GM19395 (cell line): ENCODE measurements around the gene PRKCZ.
"Not testable (repeated sequence)": the region's sequence is repeated elsewhere in the genome, so short reads cannot be mapped to it uniquely, and the experiment has no call there.

ENCODE experiments used
- ATAC-seq: cut with Tn5 transposase; IDR thresholded peaks from one replicate; pipeline ENCODE4 v1.9.1; 2021; ENCODE audit warnings: mild to moderate bottlenecking, moderate library complexity; ENCODE audit not compliant: unreplicated experiment

The PRKCZ gene

DNA sequence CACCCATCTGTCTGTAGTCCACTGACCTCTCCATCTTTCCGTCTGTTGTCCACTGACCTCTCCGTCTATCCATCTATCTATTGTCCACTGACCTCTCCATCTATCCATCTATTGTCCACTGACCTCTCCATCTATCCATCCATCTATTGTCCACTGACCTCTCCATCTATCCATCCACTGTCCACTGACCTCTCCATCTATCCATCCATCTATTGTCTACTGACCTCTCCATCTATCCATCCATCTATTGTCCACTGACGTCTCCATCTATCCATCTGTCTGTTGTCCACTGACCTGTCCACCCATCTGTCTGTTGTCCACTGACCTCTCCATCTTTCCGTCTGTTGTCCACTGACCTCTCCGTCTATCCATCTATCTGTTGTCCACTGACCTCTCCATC, 97.7 kb downstream of the PRKCZ start:
- not testable (repeated sequence) for ATAC-seq

DNA sequence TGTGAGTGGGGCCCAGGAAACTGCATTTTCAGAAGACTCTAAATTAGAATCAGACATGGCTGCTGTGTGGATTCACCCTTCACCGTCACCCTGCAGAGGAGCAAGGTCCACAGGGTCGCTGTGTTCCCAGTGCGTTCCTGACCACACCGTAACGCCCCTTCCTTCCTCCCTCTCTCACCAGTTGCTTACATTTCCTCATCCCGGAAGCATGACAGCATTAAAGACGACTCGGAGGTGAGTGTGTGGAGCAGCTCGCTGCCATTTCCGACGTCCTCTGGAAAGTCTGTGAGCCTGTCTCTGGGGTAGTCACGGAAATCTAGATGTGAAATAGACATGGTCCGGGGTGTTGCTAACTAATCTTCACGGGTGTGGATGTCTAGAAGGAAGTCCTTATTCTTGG, 98.5 kb downstream of the PRKCZ start:
- no peak for ATAC-seq

DNA sequence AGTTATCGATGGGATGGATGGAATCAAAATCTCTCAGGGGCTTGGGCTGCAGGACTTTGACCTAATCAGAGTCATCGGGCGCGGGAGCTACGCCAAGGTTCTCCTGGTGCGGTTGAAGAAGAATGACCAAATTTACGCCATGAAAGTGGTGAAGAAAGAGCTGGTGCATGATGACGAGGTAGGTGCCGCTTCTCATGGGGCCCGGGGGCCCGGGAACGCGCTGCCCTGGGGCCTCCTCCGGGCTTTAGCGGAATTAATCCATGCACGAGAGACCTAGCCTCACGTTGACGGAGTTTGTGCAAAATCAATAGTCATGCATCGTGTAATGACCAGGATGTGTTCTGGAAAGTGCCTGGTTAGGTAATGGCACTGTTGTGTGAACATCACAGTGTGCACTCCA, 100.6 kb downstream of the PRKCZ start:
- ATAC-seq = no peak

DNA sequence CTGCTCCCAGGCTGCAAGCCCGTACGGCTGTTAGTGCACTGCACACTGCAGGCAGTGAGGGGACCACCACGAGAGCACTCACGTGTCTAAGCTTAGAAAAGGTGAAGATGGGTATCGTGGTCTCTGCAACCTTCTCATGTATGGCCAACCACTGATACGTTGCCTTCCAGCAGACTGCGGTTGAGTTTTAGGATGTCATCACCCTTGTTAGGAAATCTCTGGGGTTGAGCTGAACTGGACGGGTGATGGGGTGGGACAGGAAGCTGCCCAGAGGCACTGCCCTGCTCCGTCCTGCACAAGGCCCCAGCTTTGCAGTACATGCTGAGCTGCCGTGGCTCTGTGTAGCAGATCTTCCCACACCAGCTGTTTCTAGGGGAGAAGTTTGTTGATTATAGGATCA, 101.0 kb downstream of the PRKCZ start:
- ATAC-seq = no peak

DNA sequence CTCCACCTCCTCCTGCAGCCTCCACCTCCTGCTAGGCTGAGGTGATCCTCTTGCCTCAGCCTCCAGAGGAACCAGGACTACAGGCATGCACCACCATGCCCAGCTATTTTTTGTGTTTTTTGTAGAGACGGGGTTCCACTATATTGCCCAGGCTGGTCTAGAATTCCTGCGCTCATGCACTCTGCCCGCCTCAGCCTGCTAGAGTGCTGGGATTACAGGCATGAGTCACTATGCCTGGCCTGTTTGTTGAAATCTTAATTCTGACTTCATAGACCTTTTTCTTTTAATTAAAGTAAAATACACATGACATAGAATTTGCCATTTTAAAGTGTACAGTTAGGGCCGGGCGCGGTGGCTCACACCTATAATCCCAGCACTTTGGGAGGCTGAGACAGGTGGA, 101.7 kb downstream of the PRKCZ start:
- ATAC-seq = no peak

DNA sequence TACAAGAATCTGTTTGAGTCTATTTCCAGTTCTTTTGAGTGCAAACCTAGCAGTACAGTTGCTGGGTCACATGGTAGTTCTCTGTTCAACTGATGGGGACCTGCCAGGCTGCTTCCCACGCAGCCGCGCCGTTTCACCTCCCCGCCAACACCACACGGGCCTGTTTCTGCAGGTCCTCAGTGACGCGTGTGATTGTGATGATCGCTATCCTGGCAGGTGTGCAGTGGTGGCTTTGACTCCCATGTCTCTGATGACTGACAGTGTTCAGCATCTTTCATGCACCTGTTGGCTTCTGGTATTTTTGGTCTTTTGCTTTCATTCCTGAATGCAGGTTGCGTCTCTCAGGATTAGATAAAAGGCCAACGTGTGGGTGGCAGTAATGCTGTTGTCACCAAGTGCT, 102.7 kb downstream of the PRKCZ start:
- ATAC-seq = no peak

DNA sequence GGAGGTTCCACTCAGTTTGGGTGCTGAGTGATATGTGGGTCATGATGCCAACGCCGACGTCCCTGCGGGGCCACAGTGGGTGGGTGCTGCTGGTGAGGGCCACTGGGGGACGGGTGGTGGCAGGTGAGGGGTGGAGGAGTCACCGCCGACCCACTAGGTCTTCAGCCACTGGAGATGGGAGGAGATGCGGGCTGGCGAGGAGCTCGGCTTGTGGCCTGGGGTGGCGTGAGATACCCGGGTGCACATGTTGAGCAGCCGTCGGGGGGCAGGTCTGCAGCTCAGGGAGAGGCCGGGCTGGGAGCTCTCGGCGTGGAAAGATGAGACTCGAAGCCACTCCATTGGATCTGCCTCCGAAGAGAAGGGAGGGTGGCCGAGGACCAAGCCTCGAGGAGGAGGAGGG, 103.8 kb downstream of the PRKCZ start:
- ATAC-seq = no peak

DNA sequence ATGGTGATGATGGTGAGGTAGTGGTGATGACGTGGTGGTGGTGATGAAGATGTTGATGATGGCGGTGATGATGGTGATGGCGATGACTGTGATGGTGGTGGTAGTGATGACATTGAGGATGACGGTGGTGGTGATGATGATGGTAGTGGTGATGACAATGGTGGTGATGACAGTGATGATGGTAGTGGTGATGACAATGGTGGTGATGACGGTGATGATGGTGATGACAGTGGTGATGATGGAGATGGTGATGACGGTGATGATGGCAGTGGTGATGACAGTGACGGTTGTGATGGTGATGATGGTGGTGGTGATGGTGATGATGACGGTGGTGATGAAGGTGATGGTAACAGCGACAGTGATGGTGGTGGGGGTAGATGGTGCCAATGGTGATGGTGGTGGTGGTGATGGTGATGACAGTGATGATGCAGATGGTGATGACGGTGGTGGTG, 105.0 kb downstream of the PRKCZ start:
- ATAC-seq = no peak

DNA sequence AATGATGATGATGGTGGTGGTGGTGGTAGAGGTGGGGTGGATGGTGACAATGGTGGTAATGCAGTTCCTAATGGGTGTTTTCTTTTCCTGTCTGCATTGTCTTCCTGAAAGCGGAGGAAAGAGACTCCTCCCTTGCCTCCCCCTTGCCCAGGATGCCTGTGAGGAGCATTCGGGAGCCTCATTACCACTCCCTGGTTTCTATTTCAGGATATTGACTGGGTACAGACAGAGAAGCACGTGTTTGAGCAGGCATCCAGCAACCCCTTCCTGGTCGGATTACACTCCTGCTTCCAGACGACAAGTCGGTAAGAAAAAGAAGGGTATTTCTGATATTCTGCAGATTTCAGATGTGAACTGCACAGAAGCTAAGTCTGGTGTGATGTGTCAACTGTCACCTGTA, 105.6 kb downstream of the PRKCZ start:
- ATAC-seq = no peak

DNA sequence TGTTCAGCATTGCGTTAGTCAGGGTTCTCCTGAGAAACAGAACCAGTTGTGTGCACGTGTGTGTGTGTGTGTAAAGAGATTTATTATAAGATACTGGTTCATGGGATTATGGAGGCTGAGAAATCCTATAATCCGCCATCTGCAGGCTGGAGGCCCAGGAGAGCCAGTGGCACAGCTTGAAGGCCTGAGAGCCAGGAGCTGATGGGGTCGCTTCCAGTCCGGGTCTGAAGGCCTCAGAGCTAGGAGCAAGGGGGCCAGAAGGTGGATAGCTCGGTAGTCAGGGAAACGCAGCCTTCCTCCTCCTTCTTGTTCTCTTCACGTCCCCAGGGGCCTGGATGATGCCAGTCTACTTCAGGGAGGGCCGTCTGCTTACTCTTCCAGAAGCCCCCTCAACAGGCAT, 106.7 kb downstream of the PRKCZ start:
- no peak for ATAC-seq

DNA sequence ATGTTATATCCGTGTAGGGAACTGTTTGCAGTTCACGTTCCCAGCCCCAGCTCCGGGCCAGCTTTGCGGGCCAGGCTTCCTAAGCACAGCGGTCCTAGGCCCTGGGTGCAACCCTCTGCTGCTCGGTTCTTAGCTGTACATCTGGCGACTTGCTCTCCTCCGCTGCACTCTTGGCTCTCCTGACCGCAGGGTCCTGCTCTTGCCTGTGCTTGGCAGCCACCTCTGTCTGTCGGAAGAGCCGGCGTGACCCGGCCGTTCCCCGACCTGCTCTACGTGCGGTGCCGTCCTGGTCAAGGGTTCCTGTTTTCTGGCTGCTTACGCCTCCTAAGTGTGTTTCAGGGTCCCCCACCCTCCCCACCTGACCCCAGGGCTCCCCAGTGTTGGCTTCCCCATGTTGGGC, 107.6 kb downstream of the PRKCZ start:
- ATAC-seq = no peak

DNA sequence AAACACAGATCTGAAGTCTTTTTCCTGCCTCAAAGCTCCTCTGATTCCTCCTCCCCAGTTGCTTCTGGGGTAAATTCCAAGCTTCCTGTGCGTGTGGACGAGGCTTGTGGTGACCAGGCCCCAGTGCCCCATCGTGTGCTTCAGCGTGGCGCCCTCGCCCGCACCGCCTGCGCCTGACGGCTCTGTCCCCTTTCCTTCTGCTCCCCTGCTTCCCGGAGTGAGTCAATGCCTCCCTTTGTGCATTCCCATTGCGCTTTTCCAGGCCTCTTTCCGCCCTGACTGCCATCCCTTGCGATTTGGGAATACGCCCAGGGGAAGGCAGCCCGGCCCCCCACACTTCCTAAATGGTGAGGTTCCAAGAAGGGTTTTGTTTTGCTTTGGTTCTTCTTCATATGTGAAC, 108.1 kb downstream of the PRKCZ start:
- no peak for ATAC-seq

DNA sequence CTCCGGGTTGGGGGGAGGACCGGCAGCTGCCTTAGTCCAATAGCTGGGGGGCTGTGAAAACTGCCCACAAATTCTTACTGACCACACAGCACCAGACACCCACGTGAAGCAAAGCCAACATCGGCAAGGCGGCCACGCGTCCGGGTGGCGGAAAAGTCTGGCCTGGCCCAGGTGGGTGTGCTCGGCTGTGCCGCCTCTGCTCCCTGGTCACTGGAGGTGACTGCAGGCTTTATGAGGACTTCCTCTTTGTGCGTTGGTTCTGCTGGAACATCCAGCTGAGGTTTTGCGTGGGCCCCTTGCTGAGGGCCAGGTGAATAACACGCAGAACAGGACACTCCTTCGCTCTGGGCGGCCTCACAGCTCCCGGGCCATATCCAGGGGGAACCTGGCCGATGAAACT, 108.9 kb downstream of the PRKCZ start:
- ATAC-seq = no peak

DNA sequence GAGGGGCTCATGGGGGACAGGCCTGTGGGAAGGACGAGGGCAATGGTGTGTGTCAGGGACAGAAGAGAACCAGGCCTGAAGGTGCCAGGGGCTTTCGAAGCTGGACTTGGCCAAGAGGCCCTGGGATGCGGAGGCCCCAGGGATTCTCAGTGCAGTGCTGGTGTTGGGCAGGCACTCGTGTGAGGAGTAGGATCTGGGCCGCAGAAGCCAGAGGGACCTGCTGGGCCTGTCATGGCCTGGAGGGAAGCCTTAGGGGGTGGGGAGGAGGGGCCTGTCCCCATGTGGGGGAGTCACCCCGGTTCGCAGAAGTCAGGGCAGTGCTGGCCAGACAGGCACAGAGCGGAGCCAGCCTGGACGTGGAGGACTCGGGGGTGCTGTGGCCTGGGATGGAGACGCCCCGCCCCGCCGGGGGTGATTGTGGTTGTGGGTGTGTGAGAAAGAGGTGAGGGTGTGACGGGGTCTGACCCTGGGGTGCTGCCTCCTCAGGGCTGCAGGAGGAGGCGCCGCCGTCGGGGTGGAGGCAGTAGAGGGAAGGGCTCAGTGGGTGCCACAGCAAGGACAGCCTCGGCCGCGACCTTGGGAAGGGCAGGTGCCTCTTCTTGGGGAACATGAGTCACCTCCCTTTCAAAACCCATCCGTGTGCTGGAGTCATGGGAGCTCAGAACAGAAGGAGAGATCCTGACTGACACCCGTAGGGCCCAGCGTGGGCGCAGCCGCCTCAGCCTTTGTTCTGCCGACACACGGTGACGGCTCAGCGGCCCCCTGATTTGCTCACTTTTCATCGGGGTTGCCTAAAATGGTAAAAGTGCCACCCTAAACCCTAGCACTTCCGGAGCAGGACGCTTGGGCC, 110.5 kb downstream of the PRKCZ start:
- no peak for ATAC-seq

DNA sequence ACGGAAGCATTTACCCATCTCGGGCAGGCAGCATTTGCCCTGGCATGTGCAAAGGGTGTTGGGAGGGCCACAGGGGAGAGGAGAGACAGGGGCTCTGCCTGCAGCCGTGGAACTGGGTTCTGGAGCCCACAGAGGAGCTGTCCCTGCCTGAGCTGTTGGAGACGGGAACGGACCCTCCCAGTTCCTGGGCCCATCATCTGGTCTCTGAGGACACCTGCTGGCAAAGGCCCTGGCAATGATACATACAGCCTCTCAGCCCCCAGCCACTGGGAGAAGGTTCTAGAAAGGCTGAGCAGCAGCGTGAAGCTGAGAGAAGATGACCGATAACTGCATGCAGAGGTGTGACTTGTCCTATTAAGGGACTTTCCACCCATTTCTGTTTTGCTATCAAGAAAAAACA, 113.0 kb downstream of the PRKCZ start:
- ATAC-seq = no peak

DNA sequence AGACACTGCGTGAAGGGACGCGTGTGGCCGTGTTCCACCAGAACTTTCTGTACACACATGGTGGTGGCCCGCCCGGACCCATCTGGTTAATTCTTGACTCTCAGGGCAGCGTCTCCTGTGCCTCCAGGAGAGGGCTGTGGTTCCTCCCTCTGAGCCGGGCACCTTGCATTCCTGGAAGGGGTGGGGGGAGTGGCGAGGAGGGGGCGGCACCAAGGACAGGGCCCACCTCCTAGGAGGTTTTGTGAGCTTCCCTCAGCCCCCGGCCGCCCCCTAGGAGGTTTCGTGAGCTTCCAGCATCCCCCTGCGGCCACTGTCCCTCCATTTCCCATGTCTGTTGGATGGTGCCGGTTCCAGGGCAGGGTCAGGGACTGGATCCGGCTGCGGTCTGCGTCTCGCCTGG, 115.4 kb downstream of the PRKCZ start:
- ATAC-seq = no peak

DNA sequence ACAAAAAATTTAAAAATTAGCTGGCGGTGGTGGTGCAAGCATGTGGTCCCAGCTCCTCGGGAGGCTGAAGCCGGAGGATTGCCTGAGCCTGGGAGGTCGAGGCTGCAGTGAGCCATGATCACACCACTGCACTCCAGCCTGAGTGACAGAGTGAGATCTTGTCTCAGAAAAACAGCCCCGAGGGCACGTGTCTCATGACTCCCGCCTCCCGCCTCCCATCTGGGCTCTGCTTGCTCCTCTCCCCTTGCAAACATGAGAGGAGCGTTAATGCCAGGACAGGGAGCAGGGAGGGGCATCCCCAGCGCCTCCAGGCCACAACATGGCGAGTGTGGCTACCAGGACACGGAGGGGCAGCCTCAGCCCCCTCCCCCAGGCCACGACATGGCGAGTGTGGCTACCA, 116.0 kb downstream of the PRKCZ start:
- ATAC-seq = no peak

DNA sequence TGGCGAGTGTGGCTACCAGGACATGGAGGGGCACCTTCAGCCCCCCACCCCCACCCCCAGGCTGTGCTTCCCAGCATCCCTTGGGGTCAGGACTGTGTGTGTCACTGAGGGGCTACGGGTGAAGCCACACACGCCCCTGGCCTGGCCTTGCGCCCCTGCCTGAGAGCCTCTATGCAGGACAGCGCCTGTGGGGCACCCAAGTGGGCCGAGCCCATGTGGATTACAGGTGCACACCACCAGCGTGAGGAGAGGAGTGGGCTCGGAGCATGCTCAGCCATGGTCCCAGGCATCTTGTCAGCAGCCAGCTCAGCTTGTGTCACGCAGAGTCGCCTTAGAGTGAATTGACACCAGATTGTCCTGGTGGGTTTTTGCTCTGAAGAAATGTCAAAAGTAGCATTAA, 116.5 kb downstream of the PRKCZ start:
- no peak for ATAC-seq

DNA sequence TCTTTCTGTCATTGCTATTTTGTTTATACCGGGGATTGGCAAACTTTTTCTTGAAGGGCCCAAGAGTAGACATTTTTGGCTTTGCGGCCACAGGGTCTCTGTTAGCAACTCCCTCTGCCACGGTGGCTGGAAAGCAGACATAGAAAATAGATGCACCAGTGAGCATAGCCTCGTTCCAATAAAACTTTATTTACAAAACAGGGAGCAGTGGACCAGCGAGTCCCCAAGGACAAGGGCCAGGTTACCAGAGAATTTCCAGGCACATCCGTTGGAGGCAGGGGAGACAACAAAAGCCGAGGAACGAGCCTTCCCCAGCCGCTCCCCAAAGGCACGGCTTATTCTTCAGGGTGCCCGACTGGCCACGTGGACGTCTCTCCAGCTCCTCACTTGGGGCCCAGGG, 117.9 kb downstream of the PRKCZ start:
- no peak for ATAC-seq

DNA sequence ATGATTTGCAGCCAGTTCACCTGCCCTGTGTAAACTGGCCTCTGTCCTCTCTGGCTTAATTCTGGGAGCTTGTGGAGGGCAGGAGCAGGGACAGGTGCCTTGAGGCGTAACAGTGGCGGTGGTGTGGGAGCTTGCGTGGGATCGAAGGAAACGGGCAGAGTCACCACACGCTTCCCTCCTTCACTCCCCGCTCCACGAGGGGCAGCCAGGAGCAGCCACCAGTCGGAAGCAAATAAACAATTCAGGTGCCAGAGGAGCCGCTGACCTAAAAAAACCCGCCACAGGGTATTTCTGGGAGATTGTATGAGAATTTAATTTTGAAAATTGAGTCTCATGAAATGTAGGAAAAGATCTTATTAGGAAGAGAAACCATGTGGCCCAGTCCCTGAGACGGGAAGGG, 118.3 kb downstream of the PRKCZ start:
- ATAC-seq = no peak

DNA sequence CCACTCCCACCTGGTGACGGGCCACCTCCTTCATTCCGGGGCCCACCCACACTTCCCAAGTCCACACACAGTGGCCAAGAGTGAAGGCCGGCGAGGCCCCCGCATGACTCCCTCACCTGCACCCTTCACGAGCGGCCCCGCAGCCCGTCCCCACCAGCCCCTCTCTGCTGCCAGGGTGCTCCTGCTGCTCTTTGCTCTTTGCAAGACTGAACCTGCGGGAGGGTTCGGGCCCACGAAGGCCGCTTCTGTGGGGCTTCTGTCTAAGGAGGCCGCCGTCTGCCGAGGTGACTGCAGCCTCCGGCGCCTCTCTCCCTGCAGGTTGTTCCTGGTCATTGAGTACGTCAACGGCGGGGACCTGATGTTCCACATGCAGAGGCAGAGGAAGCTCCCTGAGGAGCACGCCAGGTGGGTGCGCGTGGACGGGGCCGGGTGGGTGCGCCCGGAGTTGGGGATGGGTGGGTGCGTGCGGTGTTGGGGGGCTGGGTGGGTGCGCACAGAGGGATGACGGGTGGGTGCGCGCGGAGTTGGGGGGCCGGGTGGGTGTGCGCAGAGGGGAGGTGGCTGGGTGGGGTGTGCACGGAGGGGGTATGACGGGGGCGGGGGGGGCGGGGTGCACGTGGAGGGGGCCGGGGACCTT, 119.1 kb downstream of the PRKCZ start:
- no peak for ATAC-seq

DNA sequence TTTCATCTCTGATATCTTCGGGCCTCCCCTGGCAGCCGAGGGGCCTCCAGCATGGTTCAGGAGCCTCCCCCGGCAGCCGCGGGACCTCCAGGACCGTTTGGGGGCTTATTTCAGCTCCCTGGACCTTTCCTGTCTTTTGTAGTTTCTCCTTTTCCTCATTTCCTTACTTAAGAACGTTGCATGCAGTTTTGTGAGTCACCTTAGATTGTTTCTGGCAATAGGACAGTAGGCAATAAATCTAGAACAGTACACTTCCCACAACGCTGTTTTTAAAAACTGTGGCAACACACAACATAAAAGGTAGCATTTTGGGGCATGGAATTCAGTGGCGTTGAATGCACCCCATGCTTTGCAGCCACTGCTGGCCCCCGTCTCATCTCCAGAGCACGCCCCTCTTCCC, 120.0 kb downstream of the PRKCZ start:
- ATAC-seq = no peak

DNA sequence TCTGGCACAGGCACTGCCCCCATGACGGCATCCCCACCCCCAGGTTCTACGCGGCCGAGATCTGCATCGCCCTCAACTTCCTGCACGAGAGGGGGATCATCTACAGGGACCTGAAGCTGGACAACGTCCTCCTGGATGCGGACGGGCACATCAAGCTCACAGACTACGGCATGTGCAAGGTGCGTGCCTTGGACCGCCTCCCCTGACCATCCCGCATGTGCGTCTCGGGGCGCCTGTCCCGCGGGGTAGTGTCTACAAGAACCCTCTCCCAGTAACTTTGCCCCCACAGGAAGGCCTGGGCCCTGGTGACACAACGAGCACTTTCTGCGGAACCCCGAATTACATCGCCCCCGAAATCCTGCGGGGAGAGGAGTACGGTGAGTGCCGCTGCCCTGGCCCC, 121.8 kb downstream of the PRKCZ start:
- no peak for ATAC-seq
